ENCODE measurements around the gene GFI1B. TPM values are rescaled to one million over a fixed set of nuclear protein-coding genes. Genes with fewer than 3 reads are reported as not detected.

The GFI1B gene
- total RNA-seq, 1 donor from 2014 or later = 0.48 TPM

DNA sequence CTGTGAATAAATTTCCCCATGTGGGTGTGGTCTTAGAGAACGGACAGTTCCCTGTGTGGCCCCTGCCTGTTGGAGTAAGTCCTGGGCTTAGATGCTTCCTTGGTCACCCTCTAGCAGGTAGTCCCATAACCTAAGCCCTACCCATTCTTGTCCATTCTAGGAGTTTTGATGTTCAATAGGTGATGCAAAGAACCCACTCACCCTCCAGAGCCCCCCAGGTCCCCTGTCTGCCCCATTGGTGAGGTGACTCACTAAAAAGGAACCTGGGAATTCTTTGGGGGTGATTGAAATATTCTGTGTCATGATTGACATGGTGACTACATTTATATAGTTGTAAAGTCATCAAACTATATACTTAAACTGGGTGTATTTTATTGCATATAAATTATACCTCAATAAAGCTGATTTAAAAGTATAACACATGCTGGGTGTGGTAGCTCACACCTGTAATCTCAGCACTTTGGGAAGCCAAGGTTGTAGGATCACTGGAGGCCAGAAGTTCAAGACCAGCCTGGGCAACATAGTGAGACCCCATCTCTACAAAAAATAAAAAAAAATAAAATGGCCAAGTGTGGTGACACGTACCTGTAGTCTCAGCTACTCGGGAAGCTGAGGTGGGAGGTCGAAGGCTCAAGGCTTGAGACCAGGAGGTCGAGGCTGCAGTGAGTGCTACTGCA lies 31.6 kb downstream of the GFI1B start:
- DNase-seq (ENCODE audit: low spot score) = no peak

DNA sequence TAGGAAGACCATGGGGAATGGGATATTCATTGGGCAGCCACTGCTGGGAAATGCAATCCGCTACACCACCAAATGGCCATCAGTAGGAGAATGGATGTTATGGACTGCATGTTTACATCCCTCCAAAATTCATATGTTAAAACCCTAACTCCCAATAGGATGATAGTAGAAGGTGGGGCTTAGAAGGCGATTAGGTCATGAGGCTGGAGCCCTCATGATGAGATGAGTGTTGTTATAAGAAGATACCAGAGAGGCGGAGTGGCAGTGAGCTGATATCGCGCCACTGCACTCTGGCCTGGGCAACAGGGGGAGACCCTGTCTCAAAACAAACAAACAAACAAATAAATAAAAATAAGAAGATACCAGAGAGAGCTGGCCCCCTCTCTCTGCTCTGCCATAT lies 36.2 kb downstream of the GFI1B start:
- DNase-seq (ENCODE audit: low spot score) = no peak

DNA sequence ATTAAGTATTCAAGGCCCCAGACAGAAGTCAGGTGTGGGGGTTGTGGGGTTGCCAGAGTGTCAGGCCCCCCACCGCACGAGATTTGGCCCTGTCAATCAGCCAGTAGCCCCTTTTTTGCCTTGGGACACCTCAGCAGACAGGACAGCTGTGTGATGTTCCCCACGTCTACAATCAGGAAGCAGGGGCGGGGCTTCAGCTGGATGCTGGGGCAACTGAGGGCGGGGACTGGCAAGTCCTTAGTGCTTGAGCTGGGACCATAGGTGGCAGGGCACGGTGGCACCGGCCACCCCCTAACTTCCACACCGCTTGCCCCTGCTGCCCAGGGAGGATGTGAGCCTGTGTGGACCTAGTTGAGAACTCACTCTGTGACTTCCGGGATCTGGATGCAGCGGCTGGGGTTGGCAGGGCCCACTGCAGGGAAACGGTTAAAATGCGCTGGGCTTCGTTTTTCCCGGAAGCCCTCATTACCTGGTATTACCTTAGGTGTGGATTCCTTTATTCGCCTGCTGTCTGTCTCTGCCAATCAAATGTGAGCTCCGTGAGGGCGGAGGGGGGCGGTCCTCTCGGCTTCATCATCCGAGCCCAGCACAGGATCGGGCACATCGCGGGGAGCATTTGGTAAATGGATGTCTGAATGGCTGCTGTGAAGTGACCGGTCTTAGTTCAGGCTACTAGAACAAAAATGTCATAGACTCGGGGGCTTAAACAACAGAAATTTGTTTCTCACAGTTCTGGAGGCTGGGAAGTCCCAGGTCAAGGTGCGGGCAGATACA lies 44.8 kb downstream of the GFI1B start:
- no peak for DNase-seq (ENCODE audit: low spot score)

DNA sequence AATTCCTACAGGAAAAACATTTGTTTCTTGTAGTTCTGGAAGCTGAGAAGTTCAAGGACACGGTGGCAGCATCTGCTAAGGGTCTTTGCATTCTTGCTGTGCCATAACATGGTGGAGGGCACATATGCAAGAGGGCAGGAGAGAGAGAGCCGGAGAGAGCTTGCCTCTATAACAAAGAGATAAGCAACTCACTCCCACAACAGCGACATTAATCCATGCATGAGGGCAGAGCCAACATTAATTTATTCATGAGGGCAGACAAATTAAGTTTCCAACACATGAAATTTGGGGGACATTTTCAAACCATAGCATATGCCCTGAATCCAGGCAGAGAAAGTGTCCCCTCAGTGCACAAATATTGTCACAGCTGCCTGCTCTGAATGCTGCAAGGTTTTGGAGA lies 47.9 kb downstream of the GFI1B start:
- DNase-seq (ENCODE audit: low spot score) = no peak

DNA sequence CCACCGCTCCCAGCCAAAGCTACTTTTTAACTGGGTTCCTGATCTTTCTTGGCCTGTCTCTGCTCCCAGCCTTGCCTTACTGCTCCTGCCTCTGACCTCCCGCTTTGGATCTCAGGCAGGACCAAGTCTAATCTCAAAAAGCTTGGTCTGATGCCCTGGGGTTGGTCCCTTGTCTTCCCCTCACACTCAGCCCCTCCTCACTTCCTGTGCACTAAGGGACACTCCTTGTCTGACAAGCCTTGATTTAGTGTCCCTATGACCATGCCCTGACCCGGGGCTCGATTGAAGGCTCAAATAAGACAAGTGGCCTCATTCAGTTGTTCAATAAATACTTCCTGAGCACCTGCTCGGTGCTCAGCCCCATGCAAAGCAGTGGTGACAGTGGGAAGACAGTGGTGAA lies 48.6 kb downstream of the GFI1B start:
- DNase-seq (ENCODE audit: low spot score) = no peak

DNA sequence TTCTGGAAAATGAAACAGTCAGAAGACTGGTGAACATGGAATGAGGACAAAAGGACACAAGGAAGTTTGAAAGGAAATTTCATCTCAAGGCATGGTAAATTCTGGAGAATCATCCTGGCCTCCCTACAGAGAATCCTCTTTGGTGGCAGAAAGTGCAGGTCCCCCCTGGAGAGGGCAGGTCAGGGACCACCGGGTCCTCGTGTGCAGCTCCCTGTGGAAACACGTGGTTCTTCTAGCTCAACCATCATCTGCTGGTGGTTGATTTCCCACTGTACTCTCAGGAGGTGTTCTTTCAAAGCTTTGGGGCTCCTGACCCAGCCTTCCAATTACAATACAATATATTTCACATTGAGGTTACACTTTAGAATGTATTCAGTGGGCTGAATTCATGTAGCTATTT lies 49.7 kb downstream of the GFI1B start:
- DNase-seq (ENCODE audit: low spot score) = no peak

DNA sequence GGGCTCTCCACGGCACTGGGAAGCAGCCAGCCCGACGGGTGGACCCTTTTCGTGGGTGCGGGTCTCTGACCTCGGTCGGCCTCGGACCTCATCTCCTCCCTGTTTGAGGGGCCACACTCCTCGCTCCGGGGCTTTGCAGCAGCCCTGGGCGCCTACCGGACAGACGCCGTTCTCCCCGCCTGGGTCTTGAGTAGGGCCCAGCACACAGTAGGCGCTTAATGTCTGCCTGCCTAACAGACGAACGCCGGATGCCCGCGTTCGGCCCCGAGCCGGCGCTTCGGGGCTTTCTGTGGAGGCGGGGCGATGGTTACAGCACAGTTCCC lies 51.5 kb downstream of the GFI1B start:
- DNase-seq (ENCODE audit: low spot score) = no peak

DNA sequence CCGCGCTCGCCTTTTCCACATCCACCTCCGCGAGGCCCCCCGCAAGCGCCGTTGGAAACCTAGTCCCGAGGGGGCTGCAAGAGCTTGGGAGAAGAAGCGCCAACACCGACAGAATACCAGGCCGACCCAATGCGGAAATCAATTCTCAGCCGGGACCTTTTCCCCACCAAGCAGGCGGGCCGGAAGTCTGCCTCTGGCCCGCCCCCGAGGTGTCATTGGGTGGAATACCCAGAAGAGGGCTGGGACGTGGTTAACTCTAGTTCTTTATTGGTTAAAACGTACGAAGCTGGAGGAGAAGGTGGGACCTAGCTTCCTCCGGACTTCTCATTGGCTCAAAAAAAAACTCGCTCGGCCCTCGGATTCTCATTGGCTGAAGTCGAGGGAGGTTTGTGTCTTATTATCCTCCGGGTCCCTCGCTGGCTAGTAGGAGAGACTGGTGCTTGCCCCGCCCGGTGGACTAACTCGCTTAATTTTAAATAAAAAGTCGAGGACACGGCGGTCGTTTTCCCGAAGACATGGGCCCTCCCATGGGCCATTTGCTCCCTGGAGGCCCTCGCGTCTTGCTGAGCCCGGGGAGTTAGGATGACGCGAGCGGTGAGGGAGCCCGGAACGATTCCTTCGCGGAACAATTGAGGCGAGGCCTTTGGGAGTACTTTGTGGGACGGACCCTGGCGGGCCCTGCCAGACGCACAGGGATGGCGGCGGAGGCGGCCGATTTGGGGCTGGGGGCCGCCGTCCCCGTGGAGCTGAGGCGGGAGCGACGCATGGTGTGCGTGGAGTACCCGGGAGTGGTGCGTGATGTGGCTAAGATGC lies 52.0 kb downstream of the GFI1B start, which contains the start of gene GTF3C5:
Gene GTF3C5 (plus strand): TSS at position 681 of the 813 bp plus-strand sequence. CDS start 15 bp downstream, at position 696.
- DNase-seq (ENCODE audit: low spot score) = peak; percentile 100

DNA sequence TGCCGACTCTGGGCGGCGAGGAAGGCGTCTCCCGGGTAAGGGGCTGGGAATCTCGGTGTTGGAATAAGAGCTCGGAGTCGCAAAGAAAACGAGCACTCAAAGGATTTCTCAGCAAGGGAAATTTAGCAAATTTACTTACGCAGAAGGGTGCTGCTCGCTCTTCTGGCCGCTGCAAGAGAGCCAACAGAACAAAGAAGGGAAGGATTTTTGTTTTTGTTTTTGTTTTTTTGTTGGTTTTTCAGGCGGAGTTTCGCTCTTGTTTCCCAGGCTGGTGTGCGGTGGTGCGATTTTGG lies 52.6 kb downstream of the GFI1B start:
- no peak for DNase-seq (ENCODE audit: low spot score)

DNA sequence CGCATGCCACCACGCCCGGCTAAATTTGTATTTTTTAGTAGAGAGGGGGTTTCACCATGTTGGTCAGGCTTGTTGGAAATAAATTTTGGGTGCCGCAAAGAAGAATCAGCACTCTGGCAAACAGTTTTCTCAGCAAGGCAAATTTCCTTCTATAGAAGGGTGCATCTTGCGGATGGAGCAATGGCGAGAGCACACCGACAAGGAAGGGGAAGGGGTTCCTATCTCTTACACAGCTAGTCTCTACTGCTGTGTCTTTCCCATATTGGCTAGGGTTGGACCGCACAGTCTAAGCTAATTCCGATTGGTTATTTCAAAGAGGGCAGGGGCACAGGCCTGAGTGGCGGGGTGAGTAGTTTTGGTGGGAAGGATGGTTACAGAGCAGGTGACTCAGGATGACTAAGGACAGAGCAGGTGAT lies 53.0 kb downstream of the GFI1B start:
- DNase-seq (ENCODE audit: low spot score) = no peak

DNA sequence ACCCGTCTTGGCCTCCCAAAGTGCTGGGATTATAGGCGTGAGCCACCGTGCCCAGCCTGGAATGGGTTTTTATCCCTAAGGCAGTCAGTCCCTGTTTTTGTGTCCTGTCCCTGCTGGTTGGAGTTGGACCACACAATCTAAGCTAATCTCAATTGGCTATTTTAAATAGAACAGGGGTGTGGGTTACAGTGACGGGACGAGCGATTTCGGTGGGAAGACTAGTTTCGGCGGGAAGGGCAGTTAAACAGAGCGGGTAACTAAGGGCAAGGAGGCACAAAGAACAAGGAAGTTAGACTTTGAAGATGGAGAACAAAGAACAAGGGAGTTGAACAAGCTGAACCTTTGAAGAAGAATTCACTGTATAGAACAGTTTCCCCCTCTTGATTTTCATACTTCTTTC lies 53.7 kb downstream of the GFI1B start:
- DNase-seq (ENCODE audit: low spot score) = no peak

DNA sequence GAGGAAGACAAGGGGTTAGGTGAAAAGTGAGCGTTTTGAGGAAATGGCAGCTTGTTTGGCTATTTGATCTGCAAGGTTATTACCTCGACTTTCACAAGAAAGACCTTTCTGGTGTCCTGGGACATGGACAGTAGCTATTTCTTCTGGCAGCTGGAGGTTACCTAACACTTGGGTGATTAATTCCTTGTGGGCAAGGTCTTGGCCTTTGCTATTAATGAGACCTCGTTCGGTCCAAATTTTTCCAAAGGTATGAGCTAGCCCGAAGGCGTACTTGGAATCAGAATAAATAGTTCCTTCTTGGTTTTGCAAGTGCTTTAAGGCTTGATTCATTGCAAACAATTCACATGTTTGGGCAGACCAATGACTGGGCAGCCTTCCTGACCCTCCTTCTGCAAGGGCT lies 57.2 kb downstream of the GFI1B start:
- DNase-seq (ENCODE audit: low spot score) = no peak

DNA sequence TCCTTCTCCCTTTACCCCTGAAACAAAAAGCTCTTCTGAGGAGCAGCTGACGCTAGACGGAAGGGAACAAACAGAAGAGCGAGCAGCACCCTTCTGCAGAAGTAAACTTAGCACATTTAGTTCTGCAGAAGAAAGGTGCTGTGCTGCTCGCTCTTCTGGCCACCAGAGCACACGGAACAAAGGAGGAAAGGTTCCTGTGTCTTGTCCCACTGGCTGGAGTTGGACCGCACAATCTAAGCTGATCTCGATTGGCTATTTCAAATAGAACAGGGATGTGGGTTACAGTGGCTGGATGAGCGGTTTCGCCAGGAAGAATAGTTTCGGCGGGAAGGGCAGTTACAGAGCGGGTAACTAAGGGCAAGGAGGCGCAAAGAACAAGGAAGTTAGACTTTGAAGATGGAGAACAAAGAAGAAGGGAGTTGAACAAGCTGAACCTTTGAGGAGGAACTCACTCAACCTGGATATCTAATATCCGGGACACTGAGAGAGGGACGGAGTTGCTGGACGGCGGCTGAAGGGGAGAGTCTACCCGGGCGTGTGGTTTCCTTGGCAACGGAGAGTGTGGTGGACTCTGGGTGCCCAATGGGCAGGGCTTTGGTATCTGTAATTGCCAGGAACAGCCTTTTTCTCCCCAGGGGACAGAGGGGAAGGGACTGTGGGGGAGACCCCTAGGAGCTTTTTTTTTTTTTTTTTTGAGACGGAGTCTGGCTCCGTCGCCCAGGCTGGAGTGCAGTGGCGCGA lies 59.5 kb downstream of the GFI1B start:
- no peak for DNase-seq (ENCODE audit: low spot score)

DNA sequence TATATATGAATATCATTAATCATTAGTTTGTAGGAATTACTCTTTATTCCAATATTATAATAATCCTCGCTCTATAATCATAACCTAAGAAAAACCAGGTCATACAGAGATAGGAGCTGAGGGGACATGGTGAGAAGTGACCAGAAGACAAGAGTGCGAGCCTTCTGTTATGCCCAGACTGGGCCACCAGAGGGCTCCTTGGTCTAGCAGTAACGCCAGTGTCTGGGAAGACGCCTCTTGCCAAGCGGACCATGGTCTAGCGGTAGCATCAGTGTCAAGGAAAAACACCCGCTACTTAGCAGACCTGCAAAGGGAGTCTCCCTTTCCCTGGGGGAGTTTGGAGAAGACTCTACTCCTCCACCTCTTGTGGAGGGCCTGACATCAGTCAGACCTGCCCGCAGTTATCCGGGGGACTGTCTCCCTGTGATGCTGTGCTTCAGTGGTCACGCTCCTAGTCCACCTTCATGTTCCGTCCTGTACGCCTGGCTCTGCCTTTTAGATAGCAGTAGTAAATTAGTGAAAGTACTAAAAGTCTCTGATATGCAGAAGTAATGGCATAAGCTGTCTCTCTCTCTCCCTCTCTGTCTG lies 62.5 kb downstream of the GFI1B start:
- DNase-seq (ENCODE audit: low spot score) = peak; percentile 32

Other genes starting within 250 kb of the GFI1B start
- gene AK8, start 100.4 kb upstream of the GFI1B start, total RNA-seq (ENCODE audit: insufficient read depth, low replicate concordance) = 0.48 TPM
- gene SPACA9, start 99.8 kb upstream of the GFI1B start, total RNA-seq (ENCODE audit: insufficient read depth, low replicate concordance) = 3.1 TPM
- 36.4 TPM for gene TSC1, start 34.1 kb upstream of the GFI1B start, total RNA-seq (ENCODE audit: insufficient read depth, low replicate concordance)
- gene GTF3C5, start 52.3 kb downstream of the GFI1B start, total RNA-seq (ENCODE audit: insufficient read depth, low replicate concordance) = 15.4 TPM
- not detected for gene CEL, start 83.3 kb downstream of the GFI1B start, total RNA-seq (ENCODE audit: insufficient read depth, low replicate concordance)
- gene RALGDS, start 142.5 kb downstream of the GFI1B start, total RNA-seq (ENCODE audit: insufficient read depth, low replicate concordance) = 21.9 TPM
- 18.3 TPM for gene GBGT1, start 185.2 kb downstream of the GFI1B start, total RNA-seq (ENCODE audit: insufficient read depth, low replicate concordance)
- gene OBP2B, start 230.6 kb downstream of the GFI1B start, total RNA-seq (ENCODE audit: insufficient read depth, low replicate concordance) = not detected